PC-3 (cell line): ENCODE results near the gene THEMIS.

ENCODE experiments used
- EZH2 ChIP-seq: fragments of 300-600 bp; sonication (generic); IDR thresholded peaks from one replicate; pipeline ENCODE4 v1.6.1; 2017; ENCODE audit warnings: antibody characterized with exemption, mild to moderate bottlenecking, low read length; ENCODE audit not compliant: unreplicated experiment
- TF ChIP-seq, protein P1 (sequence below): fragments of 300-600 bp; sonication (generic); conservative IDR thresholded peaks from 2 replicates; pipeline ENCODE4 v1.5.1; 2017; ENCODE audit warnings: antibody characterized with exemption, low read depth, mild to moderate bottlenecking, low read length

DNA sequence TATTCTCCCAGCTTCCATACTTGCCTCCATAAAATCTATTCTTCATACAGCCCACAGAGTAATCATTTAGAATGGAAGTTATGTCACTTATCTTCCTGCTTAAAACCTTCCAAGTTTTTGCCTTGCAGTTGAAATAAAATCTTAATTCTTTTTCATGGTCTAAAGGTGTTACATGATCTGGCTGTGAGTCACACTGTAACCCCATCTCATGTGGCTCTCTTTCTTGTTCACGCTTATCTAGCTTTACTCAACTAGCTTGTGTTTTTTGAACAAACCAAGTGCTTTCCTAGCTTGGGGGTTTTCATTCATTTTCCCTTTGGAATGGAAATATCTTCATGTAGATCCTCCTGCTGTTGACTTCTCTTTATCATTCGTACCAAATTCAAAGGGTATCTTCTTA is 23.6 kb upstream of the THEMIS start:
- TF ChIP-seq, protein P1, sequence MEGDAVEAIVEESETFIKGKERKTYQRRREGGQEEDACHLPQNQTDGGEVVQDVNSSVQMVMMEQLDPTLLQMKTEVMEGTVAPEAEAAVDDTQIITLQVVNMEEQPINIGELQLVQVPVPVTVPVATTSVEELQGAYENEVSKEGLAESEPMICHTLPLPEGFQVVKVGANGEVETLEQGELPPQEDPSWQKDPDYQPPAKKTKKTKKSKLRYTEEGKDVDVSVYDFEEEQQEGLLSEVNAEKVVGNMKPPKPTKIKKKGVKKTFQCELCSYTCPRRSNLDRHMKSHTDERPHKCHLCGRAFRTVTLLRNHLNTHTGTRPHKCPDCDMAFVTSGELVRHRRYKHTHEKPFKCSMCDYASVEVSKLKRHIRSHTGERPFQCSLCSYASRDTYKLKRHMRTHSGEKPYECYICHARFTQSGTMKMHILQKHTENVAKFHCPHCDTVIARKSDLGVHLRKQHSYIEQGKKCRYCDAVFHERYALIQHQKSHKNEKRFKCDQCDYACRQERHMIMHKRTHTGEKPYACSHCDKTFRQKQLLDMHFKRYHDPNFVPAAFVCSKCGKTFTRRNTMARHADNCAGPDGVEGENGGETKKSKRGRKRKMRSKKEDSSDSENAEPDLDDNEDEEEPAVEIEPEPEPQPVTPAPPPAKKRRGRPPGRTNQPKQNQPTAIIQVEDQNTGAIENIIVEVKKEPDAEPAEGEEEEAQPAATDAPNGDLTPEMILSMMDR, result no peak
- TF ChIP-seq EZH2, result no peak
